GM23338 (cell line): Measurements from ENCODE around the gene AEN. TPM values are rescaled to one million over a fixed set of nuclear protein-coding genes. Genes with fewer than 3 reads are reported as not detected.

Source experiments
- ATAC-seq: fragments of 200-7000 bp; cut with Tn5 transposase; 3 replicates; pipeline ENCODE4 v1.9.1; 2020
- DNase-seq: peaks from one replicate; pipeline ENCODE4 v3.0.0-alpha.2; 2015; ENCODE audit warnings: low spot score
- H2AFZ ChIP-seq: fragments of 200-600 bp; sonication (generic); 2 replicates; pipeline ENCODE4 v1.8.0; 2016; ENCODE audit warnings: antibody characterized with exemption, mild to moderate bottlenecking, moderate library complexity
- H3F3A ChIP-seq: fragments of 200-600 bp; sonication (generic); replicated peaks from 2 replicates; pipeline ENCODE4 v1.8.0; 2017; ENCODE audit warnings: antibody characterized with exemption, mixed run types, low read depth
- H3K27ac ChIP-seq: fragments of 200-600 bp; sonication (generic); 2 replicates; pipeline ENCODE4 v1.6.1; 2016; ENCODE audit warnings: low read depth
- H3K27me3 ChIP-seq: fragments of 200-600 bp; sonication (generic); 2 replicates; pipeline ENCODE4 v1.8.0; 2016; ENCODE audit warnings: mild to moderate bottlenecking, mixed run types, moderate library complexity; ENCODE audit not compliant: insufficient read depth
- H3K36me3 ChIP-seq: fragments of 200-600 bp; sonication (generic); 2 replicates; pipeline ENCODE4 v1.8.0; 2016; ENCODE audit warnings: mild to moderate bottlenecking; ENCODE audit not compliant: insufficient read depth
- H3K4me1 ChIP-seq: fragments of 200-600 bp; sonication (generic); 2 replicates; pipeline ENCODE4 v1.8.0; 2016; ENCODE audit warnings: mild to moderate bottlenecking, moderate library complexity; ENCODE audit not compliant: insufficient read depth
- H3K4me2 ChIP-seq: fragments of 200-600 bp; sonication (generic); 2 replicates; pipeline ENCODE4 v1.7.1; 2017; ENCODE audit warnings: mixed run types
- H3K4me3 ChIP-seq: fragments of 200-600 bp; sonication (generic); 2 replicates; pipeline ENCODE4 v1.6.1; 2016; ENCODE audit warnings: mixed run types
- H3K79me2 ChIP-seq: fragments of 200-600 bp; sonication (generic); replicated peaks from 2 replicates; pipeline ENCODE4 v1.8.0; 2017; ENCODE audit warnings: mild to moderate bottlenecking; ENCODE audit not compliant: insufficient read depth
- H3K9me2 ChIP-seq: fragments of 200-600 bp; sonication (generic); 2 replicates; pipeline ENCODE4 v1.8.0; 2017; ENCODE audit not compliant: insufficient read depth
- H4K20me1 ChIP-seq: fragments of 200-600 bp; sonication (generic); replicated peaks from 2 replicates; pipeline ENCODE4 v1.8.0; 2017; ENCODE audit warnings: mild to moderate bottlenecking; ENCODE audit not compliant: insufficient read depth
- H3K27ac Mint-ChIP-seq: 2 replicates; pipeline ENCODE4 v1.8.0; 2020; ENCODE audit warnings: inconsistent platforms, mild to moderate bottlenecking, moderate library complexity, mixed read lengths
- H3K27me3 Mint-ChIP-seq: 3 replicates; pipeline ENCODE4 v1.8.0; 2022; ENCODE audit warnings: low read depth, mild to moderate bottlenecking, moderate library complexity, mixed read lengths, inconsistent platforms; ENCODE audit not compliant: insufficient read depth, poor library complexity
- H3K36me3 Mint-ChIP-seq: 3 replicates; pipeline ENCODE4 v1.8.0; 2021; ENCODE audit warnings: low read depth, mild to moderate bottlenecking, inconsistent platforms, moderate library complexity, mixed read lengths
- H3K4me1 Mint-ChIP-seq: 3 replicates; pipeline ENCODE4 v1.8.0; 2020; ENCODE audit warnings: mild to moderate bottlenecking, inconsistent platforms, mixed read lengths
- H3K4me3 Mint-ChIP-seq: 3 replicates; pipeline ENCODE4 v1.8.0; 2021; ENCODE audit warnings: moderate library complexity, mild to moderate bottlenecking, inconsistent platforms, mixed read lengths
- H3K9me3 Mint-ChIP-seq: 3 replicates; pipeline ENCODE4 v1.8.0; 2020; ENCODE audit warnings: moderate library complexity, mild to moderate bottlenecking, inconsistent platforms, mixed read lengths
- EZH2 ChIP-seq: fragments of 200-600 bp; sonication (generic); IDR thresholded peaks from one replicate; pipeline ENCODE4 v1.8.0; 2017; ENCODE audit warnings: antibody characterized with exemption, mild to moderate bottlenecking, low read depth; ENCODE audit not compliant: unreplicated experiment
- POLR2AphosphoS5 ChIP-seq: IDR thresholded peaks from 2 replicates; pipeline ENCODE4 v1.6.1; 2016; ENCODE audit warnings: antibody characterized with exemption, low read depth
- REST ChIP-seq: IDR thresholded peaks from one replicate; pipeline ENCODE4 v1.6.1; 2018; ENCODE audit warnings: antibody characterized with exemption; ENCODE audit not compliant: unreplicated experiment
- ZNF114 ChIP-seq: fragments of 250-450 bp; sonication (Bioruptor Pico); IDR thresholded peaks from 2 replicates; pipeline ENCODE4 v1.5.0; 2020; ENCODE audit warnings: mild to moderate bottlenecking, moderate library complexity
- polyA plus RNA-seq: library from polyadenylated mRNA; unstranded; fragments of >200 nt; fragmentation: Nextera tagmentation; extraction: Ambion mirVana; gene quantifications from 2 replicates; pipeline ENCODE4 v1.2.1, GENCODE V29; 2016
- total RNA-seq: library from RNA; depleted of rRNA; stranded (reverse); fragments of >200 nt; shearing (Covaris generic); gene quantifications from 2 replicates; pipeline ENCODE4 v1.2.3, GENCODE V29; 2014
- TF ChIP-seq, protein P1 (sequence below): IDR thresholded peaks from 2 replicates; pipeline ENCODE4 v1.6.1; 2016; ENCODE audit warnings: antibody characterized with exemption

AEN gene
- total and polyA plus RNA-seq, 2 experiments from 2014 or later: 82.3 to 220 TPM

GRCh38 chr15:88619796-88620195, 1.3 kb upstream of the AEN start:
- H3K4me3 ChIP-seq: peak overlapping the region; percentile 15; the same call in 1 of the 2 replicates
- H3K4me1 Mint-ChIP-seq: peaks cover 66% of the 10 kb centered on the region
- peak overlapping the region; percentile 1; the same call in 2 of the 3 replicates for H3K4me3 Mint-ChIP-seq

More at GRCh38 chr15:88619796-88620195, 1.3 kb upstream of the AEN start:
- peaks cover 12% of the 10 kb centered on the region for H3K27me3 Mint-ChIP-seq
- H3K36me3 Mint-ChIP-seq: peaks cover 32% of the 10 kb centered on the region
- Histone ChIP-seq H4K20me1 (peaks cover 30% of the 10 kb centered on the region), H2AFZ (peak overlapping the region; percentile 7; the same call in 1 of the 2 replicates), H3K9me2 (no peaks in the 10 kb centered on the region), H3K4me2 (peak overlapping the region; percentile 76), H3K27ac (peak overlapping the region; percentile 93; the same call in 1 of the 2 replicates), H3K4me1 (peaks cover 50% of the 10 kb centered on the region), H3K79me2 (peaks cover 37% of the 10 kb centered on the region), H3K27me3 (no peaks in the 10 kb centered on the region), H3K36me3 (peaks cover 15% of the 10 kb centered on the region; the same call in 1 of the 2 replicates), H3F3A (0 out of 2 replicates have a peak, but pooled peaks cover 6% of the 10 kb centered on the region)
- TF ChIP-seq, protein P1, sequence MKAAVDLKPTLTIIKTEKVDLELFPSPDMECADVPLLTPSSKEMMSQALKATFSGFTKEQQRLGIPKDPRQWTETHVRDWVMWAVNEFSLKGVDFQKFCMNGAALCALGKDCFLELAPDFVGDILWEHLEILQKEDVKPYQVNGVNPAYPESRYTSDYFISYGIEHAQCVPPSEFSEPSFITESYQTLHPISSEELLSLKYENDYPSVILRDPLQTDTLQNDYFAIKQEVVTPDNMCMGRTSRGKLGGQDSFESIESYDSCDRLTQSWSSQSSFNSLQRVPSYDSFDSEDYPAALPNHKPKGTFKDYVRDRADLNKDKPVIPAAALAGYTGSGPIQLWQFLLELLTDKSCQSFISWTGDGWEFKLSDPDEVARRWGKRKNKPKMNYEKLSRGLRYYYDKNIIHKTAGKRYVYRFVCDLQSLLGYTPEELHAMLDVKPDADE: no peak
- TF ChIP-seq POLR2AphosphoS5 (no peak), REST (no peak), ZNF114 (no peak), EZH2 (no peak)
- H3K9me3 Mint-ChIP-seq: no peaks in the 10 kb centered on the region; the same call in 2 of the 3 replicates
- peak; percentile 44 for DNase-seq
- ATAC-seq: no peak
- H3K27ac Mint-ChIP-seq: peak overlapping the region; percentile 1; the same call in 1 of the 2 replicates
